Mesenchymal stem cell (in vitro differentiated cells and primary cell): ENCODE measurements around the gene AGAP1.

Experiments
- DNase-seq: peaks from one replicate; pipeline ENCODE4 v3.0.0-alpha.2; 2013
- H2AFZ ChIP-seq: one replicate; pipeline ENCODE4 v1.6.1; 2013; ENCODE audit warnings: low read depth, mild to moderate bottlenecking, control low read depth, inconsistent platforms, low read length, moderate library complexity
- H2AK5ac ChIP-seq: 2 replicates; pipeline ENCODE4 v1.6.1; 2013; ENCODE audit warnings: low read length, moderate library complexity, mild to moderate bottlenecking, inconsistent platforms; ENCODE audit not compliant: severe bottlenecking
- H2BK120ac ChIP-seq: one replicate; pipeline ENCODE4 v1.6.1; 2013; ENCODE audit warnings: low read depth, mild to moderate bottlenecking, inconsistent platforms, low read length, moderate library complexity
- H2BK12ac ChIP-seq, 2 experiments: one replicate each; pipeline ENCODE4 v1.6.1; 2013; ENCODE audit warnings: inconsistent platforms in 2 of 2, low read length in 2 of 2, mild to moderate bottlenecking in 2 of 2, moderate library complexity in 2 of 2, control low read depth in 1 of 2
- H2BK15ac ChIP-seq: one replicate; pipeline ENCODE4 v1.6.1; 2013; ENCODE audit warnings: mild to moderate bottlenecking, low read depth, inconsistent platforms; ENCODE audit not compliant: poor library complexity, severe bottlenecking
- H2BK5ac ChIP-seq: 2 replicates; pipeline ENCODE4 v1.6.1; 2013; ENCODE audit warnings: low read depth, mild to moderate bottlenecking, low read length, control low read depth, inconsistent platforms; ENCODE audit not compliant: poor library complexity, severe bottlenecking
- H3K14ac ChIP-seq, 2 experiments: one replicate each; pipeline ENCODE4 v1.6.1; 2013; ENCODE audit warnings: inconsistent platforms in 2 of 2, low read length in 2 of 2, control low read depth in 1 of 2, mild to moderate bottlenecking in 1 of 2, moderate library complexity in 1 of 2
- H3K18ac ChIP-seq, 2 experiments: one replicate each; pipeline ENCODE4 v1.6.1; 2013; ENCODE audit warnings: inconsistent platforms in 2 of 2, low read length in 2 of 2, control low read depth in 1 of 2, low read depth in 1 of 2, mild to moderate bottlenecking in 1 of 2
- H3K23ac ChIP-seq, 2 experiments: one replicate each; pipeline ENCODE4 v1.6.1; 2013; ENCODE audit warnings: inconsistent platforms in 2 of 2, low read length in 2 of 2, mild to moderate bottlenecking in 2 of 2, moderate library complexity in 2 of 2, control low read depth in 1 of 2
- H3K27ac ChIP-seq: 2 replicates; pipeline ENCODE4 v1.5.1; 2013; ENCODE audit warnings: mild to moderate bottlenecking, moderate library complexity, low read length, control low read depth, inconsistent platforms; ENCODE audit not compliant: poor library complexity, severe bottlenecking
- H3K27me3 ChIP-seq, 2 experiments: 2 replicates each; pipeline versions ENCODE4 v1.6.1 to v1.7.0; 2013; ENCODE audit warnings: low read length in 2 of 2, mild to moderate bottlenecking in 2 of 2, moderate library complexity in 2 of 2, control low read depth in 1 of 2, inconsistent platforms in 1 of 2; ENCODE audit not compliant: control insufficient read depth in 1 of 2, insufficient read depth in 1 of 2
- H3K36me3 ChIP-seq, 2 experiments: 2 replicates each; pipeline versions ENCODE4 v1.6.1 to v1.7.0; 2013; ENCODE audit warnings: low read length in 2 of 2, control low read depth in 1 of 2, inconsistent platforms in 1 of 2, low read depth in 1 of 2, mild to moderate bottlenecking in 1 of 2; ENCODE audit not compliant: insufficient read depth in 2 of 2, control insufficient read depth in 1 of 2
- H3K4ac ChIP-seq, 2 experiments: one replicate each; pipeline ENCODE4 v1.6.1; 2013; ENCODE audit warnings: inconsistent platforms in 2 of 2, low read length in 2 of 2, mild to moderate bottlenecking in 2 of 2, moderate library complexity in 2 of 2, control low read depth in 1 of 2, low read depth in 1 of 2
- H3K4me1 ChIP-seq: 2 replicates; pipeline ENCODE4 v1.6.1; 2013; ENCODE audit warnings: low read depth, low read length, control low read depth; ENCODE audit not compliant: control insufficient read depth, insufficient read depth
- H3K4me2 ChIP-seq: 2 replicates; pipeline ENCODE4 v1.6.1; 2013; ENCODE audit warnings: low read length, mild to moderate bottlenecking, inconsistent platforms; ENCODE audit not compliant: poor library complexity, severe bottlenecking
- H3K4me3 ChIP-seq, 2 experiments: 2 replicates each; pipeline versions ENCODE4 v1.5.1 to v1.7.0; 2013; ENCODE audit warnings: low read length in 2 of 2, mild to moderate bottlenecking in 2 of 2, control low read depth in 1 of 2, low read depth in 1 of 2; ENCODE audit not compliant: insufficient read depth in 1 of 2
- H3K79me1 ChIP-seq: replicated peaks from 2 replicates; pipeline ENCODE4 v1.6.1; 2013; ENCODE audit warnings: mild to moderate bottlenecking, control low read depth, low read length, inconsistent platforms; ENCODE audit not compliant: poor library complexity, severe bottlenecking
- H3K9ac ChIP-seq: 2 replicates; pipeline ENCODE4 v1.7.0; 2013; ENCODE audit warnings: mild to moderate bottlenecking, low read length, moderate library complexity
- H3K9me3 ChIP-seq: 2 replicates; pipeline ENCODE4 v1.7.0; 2013; ENCODE audit warnings: mild to moderate bottlenecking, low read length; ENCODE audit not compliant: control insufficient read depth
- H4K8ac ChIP-seq: one replicate; pipeline ENCODE4 v1.6.1; 2013; ENCODE audit warnings: inconsistent platforms, mild to moderate bottlenecking, low read length, moderate library complexity
- H4K91ac ChIP-seq: one replicate; pipeline ENCODE4 v1.6.1; 2013; ENCODE audit warnings: mild to moderate bottlenecking, low read length, inconsistent platforms
- WGBS: methylation state at CpG from one replicate; pipeline ENCODE4 v1.1.7; 2013; ENCODE audit warnings: mixed read lengths; 5-methylcytosine and 5-hydroxymethylcytosine counted together

The AGAP1 gene

DNA sequence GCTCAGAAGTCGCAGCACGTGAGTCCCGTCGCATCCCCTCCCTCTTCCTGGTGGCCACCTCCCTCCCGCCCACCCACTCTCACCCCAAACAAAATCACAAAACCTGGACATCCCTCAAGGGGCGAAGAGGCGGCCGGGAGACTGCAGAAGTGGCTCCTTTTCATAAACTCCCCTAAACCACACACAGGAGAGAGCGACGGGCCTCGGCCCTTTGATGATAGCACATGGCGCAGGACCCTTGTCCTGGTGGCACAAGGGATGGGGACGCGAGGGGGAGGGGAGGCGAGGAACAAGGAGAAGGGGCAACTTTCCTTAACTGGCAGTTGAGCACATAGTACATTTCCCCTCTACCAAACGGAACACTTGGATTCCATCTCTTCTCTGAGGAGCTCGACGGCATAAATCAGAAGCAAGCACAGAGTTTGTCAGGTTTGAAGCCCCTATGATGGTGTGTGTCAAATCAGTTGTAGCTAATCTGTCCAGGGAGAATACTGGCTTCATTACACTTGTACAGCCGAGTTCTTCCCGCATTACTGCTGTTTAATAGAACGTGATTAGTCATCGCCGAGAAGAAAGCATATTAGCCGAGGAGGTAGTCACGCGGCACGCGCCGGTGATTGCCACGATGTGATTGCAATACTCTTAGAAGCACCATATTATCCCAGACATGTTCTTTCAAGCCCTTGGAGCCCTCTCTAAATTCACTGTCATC lies 630.5 kb downstream of the AGAP1 start:
- Histone ChIP-seq H2AK5ac (no peak overlapping the region), H3K27me3 (no peaks in the 10 kb centered on the region), H2BK12ac (no peak overlapping the region), H3K23ac (no peak overlapping the region), H4K91ac (no peak overlapping the region), H3K4me1 (peaks cover 11% of the 10 kb centered on the region), H3K18ac (no peak overlapping the region), H3K27ac (no peak overlapping the region), H3K9ac (no peak overlapping the region), H3K4ac (no peak overlapping the region), H3K79me1 (no peaks in the 10 kb centered on the region), H3K14ac (no peak overlapping the region), H4K8ac (no peak overlapping the region), H2BK15ac (no peak overlapping the region), H3K4me2 (no peak overlapping the region), H3K4me3 (no peak overlapping the region), H3K36me3 (peaks cover 34 to 39% of the 10 kb centered on the region in 2 experiments), H2BK120ac (no peak overlapping the region), H2AFZ (no peak overlapping the region), H2BK5ac (no peak overlapping the region), H3K9me3 (no peaks in the 10 kb centered on the region)
- DNase-seq = no peak
- 95% methylated on average over 26 of the region's 30 CpGs for WGBS

DNA sequence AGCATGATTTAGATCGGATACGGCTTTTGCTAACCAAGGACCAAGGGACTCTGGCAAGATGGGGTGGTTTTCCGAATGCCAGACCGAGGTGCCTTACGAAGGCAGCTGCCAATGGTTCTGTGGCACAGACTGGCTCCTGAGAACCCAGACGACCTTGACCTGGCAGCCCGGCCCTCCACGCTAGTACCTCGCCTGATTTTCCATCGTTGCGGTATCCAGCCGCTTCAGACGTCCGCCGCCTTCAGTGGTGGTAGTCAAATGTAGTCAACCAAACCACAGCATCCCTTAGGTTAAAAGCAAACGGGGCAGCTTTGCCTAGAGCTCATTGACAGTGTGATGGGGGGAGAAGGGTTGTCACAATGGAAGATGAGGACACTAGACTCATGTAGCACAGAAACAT lies 631.7 kb downstream of the AGAP1 start:
- WGBS = 96% methylated on average over 16 of the region's 16 CpGs
- H3K9me3 ChIP-seq = no peaks in the 10 kb centered on the region
- H3K79me1 ChIP-seq = no peaks in the 10 kb centered on the region
- no peak overlapping the region for H3K18ac ChIP-seq
- no peak overlapping the region for H3K9ac ChIP-seq
- no peak overlapping the region for H2BK5ac ChIP-seq
- no peak overlapping the region for H3K4ac ChIP-seq
- peaks cover 8% of the 10 kb centered on the region for H3K4me1 ChIP-seq
- no peak overlapping the region for H4K91ac ChIP-seq
- H3K4me3 ChIP-seq = peak overlapping the region in 1 of 2 experiments; percentile 2
- no peak overlapping the region for H3K4me2 ChIP-seq
- H3K27ac ChIP-seq = no peak overlapping the region
- H4K8ac ChIP-seq = no peak overlapping the region
- H2BK12ac ChIP-seq = no peak overlapping the region
- no peak for DNase-seq
- H3K36me3 ChIP-seq = peaks cover 34 to 39% of the 10 kb centered on the region in 2 experiments
- no peak overlapping the region for H3K14ac ChIP-seq
- no peak overlapping the region for H3K23ac ChIP-seq
- H2AK5ac ChIP-seq = no peak overlapping the region
- no peak overlapping the region for H2BK120ac ChIP-seq
- no peak overlapping the region for H2AFZ ChIP-seq
- no peak overlapping the region for H2BK15ac ChIP-seq
- no peaks in the 10 kb centered on the region for H3K27me3 ChIP-seq

DNA sequence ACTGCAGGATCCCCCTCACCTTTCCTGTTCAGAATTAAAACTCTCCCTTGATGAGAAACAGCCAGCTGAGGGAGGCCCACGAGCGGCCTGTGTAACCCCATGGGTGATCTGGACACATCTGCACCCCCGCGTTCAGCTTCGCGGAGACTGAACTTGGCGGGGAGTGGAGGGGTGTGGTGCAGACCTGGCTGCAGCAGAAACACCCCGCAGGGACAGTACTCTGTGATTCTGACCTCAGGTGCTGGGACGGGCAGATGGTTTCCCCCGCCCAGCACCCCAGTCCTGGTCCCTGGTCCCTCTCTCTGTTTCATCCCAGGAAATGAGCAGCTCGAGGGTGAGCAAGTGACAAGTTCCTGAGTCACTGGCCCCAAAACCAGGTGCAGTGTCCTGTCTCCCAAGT lies 633.2 kb downstream of the AGAP1 start:
- H4K8ac ChIP-seq = no peak overlapping the region
- WGBS = 85% methylated on average over 11 of the region's 11 CpGs
- no peak overlapping the region for H3K27ac ChIP-seq
- H2BK120ac ChIP-seq = no peak overlapping the region
- no peak overlapping the region for H4K91ac ChIP-seq
- peaks cover 6% of the 10 kb centered on the region for H3K4me1 ChIP-seq
- H2BK15ac ChIP-seq = no peak overlapping the region
- no peak overlapping the region for H3K9ac ChIP-seq
- no peak overlapping the region for H3K4ac ChIP-seq
- no peak for DNase-seq
- no peak overlapping the region for H3K14ac ChIP-seq
- H2AK5ac ChIP-seq = no peak overlapping the region
- peaks cover 32 to 34% of the 10 kb centered on the region in 2 experiments for H3K36me3 ChIP-seq
- H3K4me2 ChIP-seq = no peak overlapping the region
- H3K18ac ChIP-seq = no peak overlapping the region
- H2AFZ ChIP-seq = no peak overlapping the region
- H3K23ac ChIP-seq = no peak overlapping the region
- H2BK5ac ChIP-seq = no peak overlapping the region
- no peaks in the 10 kb centered on the region for H3K27me3 ChIP-seq
- H2BK12ac ChIP-seq = no peak overlapping the region
- H3K79me1 ChIP-seq = no peaks in the 10 kb centered on the region
- no peak overlapping the region for H3K4me3 ChIP-seq
- H3K9me3 ChIP-seq = no peaks in the 10 kb centered on the region

- Histone ChIP-seq H3K36me3 (peaks cover 30 to 32% of the 10 kb centered on the region in 2 experiments), H3K23ac (no peak overlapping the region), H3K18ac (no peak overlapping the region), H4K8ac (no peak overlapping the region), H3K27ac (no peak overlapping the region), H2BK15ac (no peak overlapping the region), H3K27me3 (no peaks in the 10 kb centered on the region), H3K4ac (no peak overlapping the region), H3K4me3 (no peak overlapping the region), H2BK5ac (no peak overlapping the region), H2AK5ac (no peak overlapping the region), H2BK120ac (no peak overlapping the region), H2AFZ (no peak overlapping the region), H2BK12ac (no peak overlapping the region), H3K4me2 (no peak overlapping the region), H3K79me1 (no peaks in the 10 kb centered on the region), H3K14ac (peak overlapping the region in 1 of 2 experiments; percentile 42), H4K91ac (no peak overlapping the region), H3K9me3 (no peaks in the 10 kb centered on the region), H3K4me1 (peaks cover 6% of the 10 kb centered on the region), H3K9ac (no peak overlapping the region)
- WGBS = 93% methylated on average over 17 of the region's 17 CpGs
- no peak for DNase-seq
Observed at GRCh38 chr2:236128321-236128720, 634.5 kb downstream of the AGAP1 start.
